B cell (primary cell): ENCODE results near the gene RAI14.

Experiments
- EZH2 ChIP-seq: IDR thresholded peaks from 2 replicates; pipeline ENCODE4 v1.6.1; 2012; ENCODE audit warnings: borderline replicate concordance, low read depth, mild to moderate bottlenecking, moderate library complexity, low read length; ENCODE audit not compliant: insufficient read depth, poor library complexity, severe bottlenecking
- TF ChIP-seq, protein P1 (sequence below): fragments of 200-600 bp; IDR thresholded peaks from one replicate; pipeline ENCODE4 v1.8.0; 2022; ENCODE audit warnings: antibody characterized with exemption, mild to moderate bottlenecking

DNA sequence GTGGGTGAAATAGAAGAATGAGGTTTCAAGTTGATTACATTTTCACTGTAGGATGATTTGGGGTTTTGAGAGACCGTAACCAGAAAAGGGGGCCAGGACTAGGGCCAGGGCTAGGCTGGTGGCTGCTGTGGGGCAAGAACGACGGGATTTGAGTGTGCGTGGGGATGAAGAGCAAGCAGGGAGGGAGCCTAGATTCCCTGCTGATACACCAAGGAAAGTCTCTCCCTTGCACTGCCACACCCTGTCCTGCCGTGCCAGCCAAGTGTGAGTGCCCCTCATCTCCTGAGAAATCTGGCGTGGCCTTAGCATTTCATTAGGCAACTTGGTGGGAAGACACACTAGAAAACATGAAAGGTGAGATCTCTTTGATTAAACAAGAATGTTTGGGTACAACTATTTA, 42.6 kb downstream of the RAI14 start:
- TF ChIP-seq, protein P1, sequence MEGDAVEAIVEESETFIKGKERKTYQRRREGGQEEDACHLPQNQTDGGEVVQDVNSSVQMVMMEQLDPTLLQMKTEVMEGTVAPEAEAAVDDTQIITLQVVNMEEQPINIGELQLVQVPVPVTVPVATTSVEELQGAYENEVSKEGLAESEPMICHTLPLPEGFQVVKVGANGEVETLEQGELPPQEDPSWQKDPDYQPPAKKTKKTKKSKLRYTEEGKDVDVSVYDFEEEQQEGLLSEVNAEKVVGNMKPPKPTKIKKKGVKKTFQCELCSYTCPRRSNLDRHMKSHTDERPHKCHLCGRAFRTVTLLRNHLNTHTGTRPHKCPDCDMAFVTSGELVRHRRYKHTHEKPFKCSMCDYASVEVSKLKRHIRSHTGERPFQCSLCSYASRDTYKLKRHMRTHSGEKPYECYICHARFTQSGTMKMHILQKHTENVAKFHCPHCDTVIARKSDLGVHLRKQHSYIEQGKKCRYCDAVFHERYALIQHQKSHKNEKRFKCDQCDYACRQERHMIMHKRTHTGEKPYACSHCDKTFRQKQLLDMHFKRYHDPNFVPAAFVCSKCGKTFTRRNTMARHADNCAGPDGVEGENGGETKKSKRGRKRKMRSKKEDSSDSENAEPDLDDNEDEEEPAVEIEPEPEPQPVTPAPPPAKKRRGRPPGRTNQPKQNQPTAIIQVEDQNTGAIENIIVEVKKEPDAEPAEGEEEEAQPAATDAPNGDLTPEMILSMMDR = no peak
- no peak for TF ChIP-seq EZH2
